Stimulated activated CD4-positive, alpha-beta T cell treated with anti-CD3 and anti-CD28 coated beads, Interleukin-2, amount 100 ng/mL, for 4 hours (primary cell): ENCODE results near the gene TRNAU1AP.
"Not testable (repeated sequence)": the region's sequence is repeated elsewhere in the genome, so short reads cannot be mapped to it uniquely, and the experiment has no call there.

Experiments
- DNase-seq: peaks from one replicate; pipeline ENCODE4 v3.0.0-alpha.2; 2020; ENCODE audit warnings: low read depth

The TRNAU1AP gene

DNA sequence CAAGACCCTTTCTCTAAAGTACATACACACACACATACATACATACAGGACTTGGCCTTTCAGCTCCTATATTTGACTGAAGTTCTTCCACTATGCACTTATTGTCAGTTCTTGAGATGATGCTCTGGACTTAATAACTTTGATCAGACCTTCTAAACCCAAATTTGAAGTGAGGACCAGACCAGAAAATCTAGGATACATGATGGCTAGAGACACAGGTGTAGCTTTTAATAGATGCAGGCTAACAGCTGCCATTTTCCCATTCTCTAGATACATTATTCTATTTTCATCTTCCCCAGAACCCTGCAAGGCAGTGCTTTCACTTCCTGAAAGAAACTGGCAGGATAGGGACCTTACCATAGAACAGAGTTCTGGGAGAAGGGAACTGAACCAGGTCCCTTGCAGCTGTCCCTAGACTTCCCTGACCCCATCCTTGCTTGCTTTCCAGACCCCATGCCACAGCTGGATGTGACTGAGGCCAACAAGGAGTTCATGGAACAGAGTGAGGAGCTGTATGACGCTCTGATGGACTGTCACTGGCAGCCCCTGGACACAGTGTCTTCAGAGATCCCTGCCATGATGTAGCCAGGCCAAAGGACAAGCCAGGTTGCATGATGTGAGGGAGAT lies 24.3 kb downstream of the TRNAU1AP start:
- DNase-seq = no peak

DNA sequence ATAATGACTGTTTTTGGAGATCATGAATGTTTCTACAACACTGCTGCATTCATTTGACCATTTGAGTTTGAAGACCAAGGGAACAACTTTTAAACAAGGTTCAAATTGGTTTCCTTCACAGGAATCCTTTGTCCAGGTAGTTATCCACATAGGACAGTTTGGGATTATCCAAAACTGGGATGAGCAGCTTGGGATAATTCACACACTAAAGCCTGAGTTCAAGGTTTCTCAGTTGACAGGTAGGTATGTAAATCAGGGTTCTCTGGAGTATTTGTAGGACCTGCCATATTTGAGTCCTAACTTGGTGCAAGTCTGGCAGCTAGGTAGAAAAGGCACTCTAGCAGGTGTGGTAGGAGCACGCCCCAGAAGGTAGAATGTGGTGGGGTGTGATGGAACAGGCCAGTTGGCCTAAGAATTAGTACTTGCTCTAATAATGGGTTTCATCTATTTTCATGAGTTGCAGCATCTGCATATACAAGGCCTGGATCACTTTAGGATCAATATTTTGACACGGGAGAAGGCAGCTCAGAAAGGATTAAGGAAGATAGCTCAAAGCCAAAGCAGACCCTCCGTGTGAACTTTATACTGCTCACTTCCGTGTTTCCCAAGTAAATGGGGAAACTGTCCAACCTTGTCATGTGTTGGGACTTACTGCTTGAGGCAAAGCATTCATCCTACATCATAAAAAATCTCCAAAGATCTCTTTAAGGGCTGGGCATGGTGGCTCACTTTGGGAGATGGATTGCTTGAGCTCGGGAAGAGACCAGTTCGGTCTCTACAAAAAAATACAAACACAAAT lies 25.1 kb downstream of the TRNAU1AP start:
- DNase-seq = no peak

DNA sequence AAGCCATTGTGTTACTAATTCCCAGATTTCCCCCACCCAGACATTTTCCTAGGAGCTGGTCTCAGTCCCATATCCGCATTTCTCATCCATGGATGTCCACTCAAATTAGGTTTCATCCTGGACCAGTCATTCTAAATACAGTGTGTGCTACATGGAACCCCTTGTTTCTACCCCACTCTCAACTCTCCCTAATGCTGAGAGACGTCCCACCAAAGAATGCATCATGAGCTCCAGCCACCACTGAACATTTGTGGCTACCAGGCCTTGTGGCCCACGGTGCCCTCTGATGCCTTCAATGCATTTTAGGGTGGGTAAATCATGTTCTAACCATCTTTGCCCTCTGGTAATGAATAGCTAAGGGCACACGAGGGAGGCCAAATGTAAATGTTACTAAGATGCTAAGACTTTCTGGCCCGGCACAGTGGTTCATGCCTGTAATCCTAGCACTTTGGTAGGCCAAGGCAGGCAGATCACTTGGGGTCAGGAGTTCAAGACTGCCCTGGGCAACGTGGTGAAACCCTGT lies 25.9 kb downstream of the TRNAU1AP start:
- DNase-seq = no peak

DNA sequence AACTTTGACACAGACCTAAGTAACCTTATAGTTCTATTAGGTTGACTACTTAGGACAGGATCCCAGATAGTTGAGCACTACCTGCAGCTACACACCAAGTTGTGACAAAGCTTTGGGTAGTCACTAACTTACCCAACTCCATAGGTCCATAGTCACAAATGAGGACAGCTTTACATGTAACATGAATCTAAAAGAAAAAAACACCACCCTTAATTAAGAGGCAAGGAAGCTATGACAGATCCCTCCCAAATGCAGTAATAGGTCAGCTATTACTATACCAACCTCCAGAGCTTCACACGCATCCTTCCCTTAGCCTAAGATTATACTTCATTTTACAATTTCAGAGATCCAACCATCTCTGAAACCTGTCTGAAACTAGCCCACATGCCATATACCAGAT lies 26.5 kb downstream of the TRNAU1AP start:
- DNase-seq = no peak

DNA sequence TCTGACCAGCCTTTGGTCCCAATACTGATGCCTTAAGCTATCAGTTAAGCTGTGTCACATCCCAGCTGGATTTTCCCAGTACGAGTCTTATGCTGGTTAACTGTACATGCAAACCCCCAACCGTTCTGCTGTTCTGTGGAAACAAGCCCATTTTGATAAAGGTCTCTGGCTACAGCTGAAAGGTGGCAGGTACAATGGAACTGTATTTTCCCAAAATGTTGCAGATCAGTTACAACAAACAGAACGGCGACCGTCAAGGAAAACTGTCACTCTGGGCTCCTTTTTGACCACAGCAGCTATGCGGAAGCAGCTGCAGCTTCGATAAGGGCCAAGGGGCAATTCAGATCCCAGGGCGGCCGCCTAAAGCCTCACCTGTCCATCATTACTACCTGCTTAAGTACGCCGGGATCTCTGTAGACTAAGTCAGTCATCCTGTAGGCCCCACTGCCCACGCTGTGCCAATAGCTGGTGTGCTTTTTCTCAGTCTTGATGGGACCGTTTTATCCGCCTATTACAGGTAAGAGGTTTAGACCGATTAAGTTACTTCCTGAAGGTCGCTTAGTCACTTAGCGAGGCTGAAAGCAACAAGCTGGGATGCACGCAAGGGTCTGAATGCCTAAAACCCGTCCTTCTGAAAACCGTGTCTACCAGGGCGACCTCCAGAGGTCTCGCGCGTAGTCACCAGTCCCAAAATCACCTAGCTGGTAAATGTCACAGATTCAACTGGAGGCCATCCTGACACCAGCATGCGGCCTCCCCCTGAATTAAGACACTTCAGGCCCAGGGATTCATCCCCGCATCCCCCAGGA lies 28.0 kb downstream of the TRNAU1AP start:
- DNase-seq = peak; percentile 53

DNA sequence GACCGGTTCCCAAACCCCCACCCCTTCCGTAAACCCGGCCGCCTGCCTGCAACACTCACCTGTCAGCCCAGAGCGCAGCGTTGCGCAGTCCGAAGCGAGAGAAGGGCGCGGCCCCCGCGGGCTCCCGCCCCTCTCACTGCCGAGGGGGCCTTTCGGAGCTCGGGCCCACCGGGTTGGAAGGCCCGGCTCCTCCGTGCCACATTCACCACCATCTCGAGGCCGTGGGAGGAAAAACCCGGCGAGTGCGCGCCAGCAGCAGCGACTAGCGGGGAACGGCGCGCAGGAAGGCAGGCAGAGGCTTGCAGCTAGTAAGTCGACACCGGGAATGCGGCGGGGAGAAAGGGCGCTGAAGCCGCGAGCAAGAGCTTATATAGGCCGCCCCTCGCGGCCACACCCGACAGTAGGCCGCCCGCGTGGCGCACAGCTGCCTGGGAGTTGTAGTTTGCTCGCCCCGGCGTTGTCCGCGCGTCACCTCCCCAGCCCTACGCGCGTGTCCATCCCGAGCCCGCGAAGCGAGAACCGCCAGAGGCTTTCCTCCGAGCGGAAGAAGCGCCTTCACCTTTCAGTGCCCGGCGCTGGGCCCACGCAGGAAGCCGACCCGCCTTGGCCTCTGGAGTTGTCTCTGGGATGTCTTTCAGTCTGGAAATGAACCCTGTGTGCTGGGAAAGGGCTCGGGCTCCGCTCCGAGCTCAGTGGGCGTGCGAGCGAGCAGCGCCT lies 28.8 kb downstream of the TRNAU1AP start:
- peak; percentile 91 for DNase-seq

DNA sequence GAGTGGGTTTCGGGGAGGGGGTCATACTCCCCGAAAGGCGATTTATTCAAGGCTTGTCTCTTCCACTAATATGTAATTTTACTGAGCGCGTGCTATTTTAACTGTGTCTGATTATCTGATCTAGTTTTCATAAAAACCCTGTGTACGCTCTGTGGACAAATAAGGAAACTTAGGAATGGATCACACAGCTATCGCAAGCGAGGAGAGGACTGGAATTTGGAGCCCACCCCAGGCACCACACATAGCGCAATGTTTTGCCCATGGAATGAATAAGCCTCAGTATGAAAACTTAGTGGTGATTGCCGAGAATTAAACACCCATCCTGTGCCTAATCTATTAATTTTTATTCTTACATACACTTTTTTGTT lies 29.3 kb downstream of the TRNAU1AP start:
- no peak for DNase-seq

DNA sequence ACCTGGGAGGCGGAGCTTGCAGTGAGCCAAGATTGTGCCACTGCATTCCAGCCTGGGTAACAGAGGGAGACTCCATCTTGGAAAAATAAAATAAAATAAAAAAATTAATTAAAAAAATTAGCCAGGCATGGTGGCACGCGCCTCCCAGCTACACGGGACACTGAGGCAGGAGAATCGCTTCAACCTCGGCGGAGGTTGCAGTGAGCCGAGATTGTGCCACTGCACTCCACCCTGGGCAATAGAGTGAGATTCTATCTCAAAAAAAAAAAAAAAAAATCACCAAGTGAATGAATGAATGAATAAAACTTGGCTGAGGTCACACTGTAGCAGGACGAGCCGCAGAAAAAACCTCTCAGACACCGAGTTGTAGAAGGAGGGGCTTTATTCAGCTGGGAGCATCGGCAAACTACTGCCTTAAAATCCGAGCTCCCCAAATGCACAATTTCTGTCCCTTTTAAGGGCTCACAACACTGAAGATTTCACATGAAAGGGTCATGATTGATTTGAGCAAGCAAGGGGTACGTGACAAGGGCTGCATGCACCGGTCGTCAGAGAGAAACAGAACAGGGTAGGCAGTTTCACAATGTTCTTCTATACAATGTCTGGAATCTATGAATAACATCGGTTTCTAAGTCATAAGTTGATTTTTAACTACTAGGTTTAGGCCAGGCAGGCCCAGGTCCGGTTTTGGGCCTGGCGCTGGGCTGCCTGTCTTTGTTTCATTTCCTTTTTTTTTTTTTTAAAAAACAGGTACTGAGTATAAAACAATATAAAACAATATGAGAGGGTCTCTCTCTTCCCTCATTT lies 33.9 kb downstream of the TRNAU1AP start:
- DNase-seq = not testable (repeated sequence)

DNA sequence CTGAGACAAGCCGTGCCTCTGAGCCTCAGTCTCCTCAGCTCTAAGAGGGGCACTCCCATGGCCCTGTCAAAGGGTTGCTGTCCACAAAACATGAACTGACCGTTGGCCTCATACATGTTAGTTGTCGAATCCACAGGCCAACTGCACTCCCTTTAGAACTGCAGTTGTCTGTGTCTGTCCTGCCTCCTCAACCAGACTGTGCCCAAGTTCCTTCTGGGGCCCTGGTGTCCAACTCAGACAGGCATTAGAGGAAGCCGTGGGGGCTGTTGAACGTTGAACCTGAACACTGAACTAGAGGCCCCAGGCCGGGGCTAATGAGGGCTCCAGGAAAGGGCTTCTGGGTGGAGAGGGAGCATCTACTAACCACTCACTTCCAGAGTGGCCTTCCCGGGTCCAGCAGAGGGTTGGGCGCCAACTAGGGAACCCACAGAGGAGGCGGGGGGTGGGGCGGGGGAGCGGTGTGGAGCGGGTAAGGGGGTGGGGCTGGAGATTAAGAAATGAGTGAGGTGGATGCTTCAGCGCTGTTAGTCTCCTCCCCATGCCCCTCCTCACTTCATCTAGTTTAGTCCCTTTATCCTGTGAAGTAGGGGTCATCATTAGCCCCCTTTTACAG lies 38.9 kb downstream of the TRNAU1AP start, which contains the start of gene RAB42:
Gene RAB42 (plus strand): TSS at position 558 of the 613 bp plus-strand sequence. CDS start 247 bp downstream, outside the sequence.
- no peak for DNase-seq

DNA sequence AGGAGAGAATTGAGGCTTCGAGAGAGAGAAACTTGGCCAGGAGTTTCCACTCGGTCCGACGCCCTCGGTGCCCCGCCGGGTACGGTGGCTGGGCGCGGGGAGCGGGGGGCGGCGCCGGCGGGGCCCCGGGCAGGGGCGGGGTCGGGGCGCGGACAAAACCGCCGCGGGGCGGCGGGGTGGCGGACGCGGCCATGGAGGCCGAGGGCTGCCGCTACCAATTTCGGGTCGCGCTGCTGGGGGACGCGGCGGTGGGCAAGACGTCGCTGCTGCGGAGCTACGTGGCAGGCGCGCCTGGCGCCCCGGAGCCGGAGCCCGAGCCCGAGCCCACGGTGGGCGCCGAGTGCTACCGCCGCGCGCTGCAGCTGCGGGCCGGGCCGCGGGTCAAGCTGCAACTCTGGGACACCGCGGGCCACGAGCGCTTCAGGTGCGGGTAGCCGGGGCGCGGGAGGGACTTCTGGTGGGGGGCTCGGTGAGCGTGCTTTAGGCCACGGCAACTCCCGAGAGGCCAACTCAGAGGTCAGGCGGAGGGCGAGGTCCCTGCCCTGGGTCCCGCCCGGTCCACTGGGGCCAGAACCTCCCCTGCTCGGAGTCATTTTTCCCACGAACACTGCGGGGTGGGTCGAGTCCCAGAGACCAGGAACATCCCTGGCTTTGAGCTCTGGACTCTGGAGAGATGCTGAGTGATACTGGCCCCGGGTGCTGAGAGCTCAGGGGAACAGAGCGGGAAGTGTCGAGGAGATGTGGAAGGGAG lies 39.6 kb downstream of the TRNAU1AP start:
- no peak for DNase-seq

DNA sequence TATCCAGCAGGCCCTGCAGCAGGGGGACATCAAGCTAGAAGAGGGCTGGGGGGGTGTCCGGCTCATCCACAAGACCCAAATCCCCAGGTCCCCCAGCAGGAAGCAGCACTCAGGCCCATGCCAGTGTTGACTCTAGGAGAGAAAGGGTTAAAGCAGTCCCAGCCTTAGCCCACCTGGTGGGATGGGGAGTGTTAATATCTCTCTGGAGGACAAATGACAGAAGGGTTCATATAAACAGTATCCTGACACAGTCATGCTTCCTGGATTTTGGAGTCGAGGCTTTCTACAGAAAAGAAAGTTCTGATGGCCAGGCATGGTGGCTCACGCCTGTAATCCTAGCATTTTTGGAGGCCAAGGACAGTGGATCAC lies 41.1 kb downstream of the TRNAU1AP start:
- not testable (repeated sequence) for DNase-seq

DNA sequence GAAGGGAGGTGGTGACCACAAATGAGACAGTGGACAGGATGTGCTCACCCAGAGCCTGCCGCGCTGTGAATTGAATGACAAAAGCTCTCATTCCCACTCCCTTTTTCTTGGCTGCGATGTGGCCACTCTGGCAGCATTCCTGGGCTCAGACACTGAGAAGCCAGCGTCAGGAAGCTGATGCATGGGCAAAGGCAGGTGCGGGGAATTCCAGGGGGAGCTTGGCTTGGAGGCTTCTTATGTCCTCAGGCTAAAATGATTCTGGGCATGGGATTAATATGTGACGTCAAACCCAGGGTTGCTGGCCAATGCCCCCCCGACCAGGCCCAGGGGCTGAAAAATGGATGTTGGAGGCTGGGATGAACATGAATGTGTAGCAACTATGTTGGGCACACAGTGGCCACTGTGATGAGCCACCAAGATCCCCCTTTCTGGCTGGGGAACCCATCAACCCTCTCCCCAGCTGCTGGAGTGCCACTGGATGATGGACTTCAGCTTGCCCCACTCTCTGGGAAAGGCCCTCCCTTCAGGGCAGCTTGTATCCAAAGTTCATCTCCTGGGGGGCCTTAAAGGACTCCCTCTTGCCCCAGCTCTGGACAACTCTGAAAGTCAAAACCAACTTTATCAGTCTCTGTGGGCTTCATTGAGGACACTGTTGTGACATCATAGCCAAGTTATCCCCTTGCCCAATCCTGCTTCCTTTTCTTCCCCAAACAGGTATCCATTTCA lies 42.0 kb downstream of the TRNAU1AP start:
- DNase-seq = not testable (repeated sequence)

DNA sequence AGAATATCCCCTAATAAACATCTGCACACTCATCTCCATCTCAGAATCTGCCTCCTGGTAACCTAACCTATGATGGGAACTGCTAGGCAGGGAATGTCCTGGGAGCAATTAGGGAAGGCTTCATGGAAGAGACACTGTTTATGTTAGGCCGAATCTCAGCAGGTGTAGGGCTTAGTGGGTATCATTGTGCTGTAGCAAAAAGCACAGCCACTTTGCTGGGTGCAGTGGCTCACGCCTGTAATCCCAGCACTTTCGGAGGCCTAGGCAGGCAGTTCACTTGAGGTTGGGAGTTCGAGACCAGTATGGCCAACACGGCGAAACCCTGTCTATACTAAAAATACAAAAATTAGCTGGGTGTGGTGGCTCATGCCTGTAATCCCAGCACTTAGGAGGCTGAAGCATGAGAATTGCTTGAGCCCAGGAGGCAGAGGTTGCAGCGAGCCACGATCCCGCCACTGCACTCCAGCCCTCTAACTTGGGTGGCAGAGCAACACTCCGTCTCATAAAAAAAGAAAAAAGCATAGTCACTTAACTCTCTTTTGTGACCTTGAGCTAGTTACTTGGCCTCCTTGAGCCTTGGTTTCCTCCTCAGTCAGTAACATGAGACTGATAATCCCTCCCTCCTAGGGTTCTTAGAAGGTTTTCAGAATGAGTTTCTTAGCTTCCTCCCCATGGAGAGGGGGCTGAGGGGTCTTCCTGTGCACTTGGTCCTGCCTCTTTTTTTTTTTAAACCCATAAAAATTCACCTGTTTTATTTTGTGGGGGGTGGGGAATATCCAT lies 42.7 kb downstream of the TRNAU1AP start:
- DNase-seq = no peak

DNA sequence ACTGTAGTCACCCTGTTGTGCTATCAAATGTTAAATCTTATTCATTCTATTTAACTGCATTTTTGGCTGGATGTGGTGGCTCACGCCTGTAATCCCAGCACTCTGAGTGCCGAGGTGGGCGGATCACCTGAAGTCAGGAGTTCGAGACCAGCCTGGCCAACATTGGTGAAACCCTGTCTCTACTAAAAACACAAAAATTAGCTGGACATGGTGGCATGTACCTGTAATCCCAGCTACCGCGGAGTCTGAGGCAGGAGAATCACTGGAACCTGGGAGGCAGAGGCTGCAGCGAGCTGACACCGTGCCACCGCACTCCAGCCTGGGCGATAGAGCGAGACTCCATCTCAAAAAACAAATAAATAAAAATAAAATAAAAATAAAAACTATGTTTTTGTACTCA lies 43.4 kb downstream of the TRNAU1AP start:
- not testable (repeated sequence) for DNase-seq

DNA sequence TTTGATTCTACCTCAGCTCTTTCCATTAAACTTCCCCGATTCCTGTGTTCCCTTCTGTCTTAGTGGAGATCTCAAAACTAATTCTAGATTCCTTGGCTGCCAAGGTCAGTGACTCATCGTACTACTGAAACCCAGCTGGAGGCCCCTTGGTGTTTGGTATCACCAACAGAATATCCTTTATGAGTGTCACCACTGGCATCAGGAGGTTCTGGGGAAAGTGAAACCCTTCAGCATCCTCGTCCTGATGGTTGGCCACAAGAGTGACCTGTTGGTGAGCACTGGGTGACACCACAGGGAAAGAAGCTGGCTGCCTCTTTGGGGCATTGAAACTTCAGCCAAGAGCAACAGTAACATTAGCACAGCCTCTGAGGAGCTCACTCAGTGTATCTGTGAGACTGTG lies 48.8 kb downstream of the TRNAU1AP start:
- no peak for DNase-seq

DNA sequence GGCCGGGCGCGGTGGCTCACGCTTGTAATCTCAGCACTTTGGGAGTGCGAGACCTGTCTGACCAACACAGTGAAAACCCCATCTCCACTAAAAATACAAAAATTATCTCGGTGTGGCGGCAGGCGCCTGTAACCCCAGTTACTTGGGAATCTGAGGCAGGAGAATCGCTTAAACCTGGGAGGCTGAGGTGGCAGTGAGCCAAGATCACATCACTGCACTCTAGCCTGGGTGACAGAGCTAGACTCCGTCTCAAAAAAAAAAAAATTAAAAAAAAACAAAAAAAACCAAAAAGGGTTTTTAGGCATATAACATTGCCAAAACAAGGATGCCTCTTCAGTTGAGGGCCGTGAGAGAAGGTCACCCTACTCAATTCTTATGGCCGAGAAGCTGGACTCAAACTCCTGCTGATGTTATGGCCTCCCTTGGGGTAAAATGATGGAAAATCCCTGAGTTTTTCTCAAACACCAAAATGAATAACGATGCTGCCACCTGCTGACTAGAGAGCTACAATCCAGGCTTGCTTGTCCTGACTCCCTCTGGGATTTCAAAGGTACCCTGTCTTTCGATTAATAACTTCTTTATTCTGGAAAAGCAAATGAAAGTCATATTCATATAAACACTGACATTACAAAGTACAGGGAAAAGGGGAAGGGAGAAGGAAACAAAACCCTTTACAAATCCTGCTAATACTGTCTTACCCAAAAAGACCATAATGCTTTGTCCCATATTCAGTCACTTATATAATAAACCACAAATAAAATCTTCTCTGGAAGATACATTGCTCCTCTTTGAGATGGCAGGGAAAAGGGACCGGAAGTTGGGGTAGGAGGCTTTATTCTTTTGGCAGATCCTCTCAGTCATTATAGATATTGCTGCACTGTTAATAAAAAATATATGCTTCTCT lies 49.9 kb downstream of the TRNAU1AP start:
- peak; percentile 13 for DNase-seq

DNA sequence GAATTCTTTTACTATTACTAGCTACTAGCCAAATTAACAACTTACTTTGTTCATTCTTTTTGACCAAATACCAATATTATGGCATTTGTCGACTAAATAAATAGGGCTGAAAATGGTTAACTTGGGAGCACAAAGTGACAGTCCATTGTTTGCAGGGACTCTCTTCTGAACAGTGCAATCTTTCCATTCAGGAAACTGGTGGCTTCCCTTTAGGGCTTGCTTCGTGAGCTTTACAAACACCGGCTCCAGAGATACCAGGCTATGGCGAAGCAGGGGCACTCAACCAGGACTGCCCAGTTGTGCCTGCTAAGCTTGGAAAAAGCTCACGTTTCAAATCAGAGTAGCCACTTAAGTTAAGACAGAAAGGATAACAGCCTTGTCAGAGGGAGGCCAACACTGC lies 51.5 kb downstream of the TRNAU1AP start:
- no peak for DNase-seq
